HG03060 (cell line): Measurements from ENCODE around the gene ARHGAP10.
"Not testable (repeated sequence)": the region's sequence is repeated elsewhere in the genome, so short reads cannot be mapped to it uniquely, and the experiment has no call there.

Experiments
- ATAC-seq: cut with Tn5 transposase; IDR thresholded peaks from one replicate; pipeline ENCODE4 v1.9.1; 2021; ENCODE audit warnings: low read depth, moderate number of reproducible peaks; ENCODE audit not compliant: unreplicated experiment

Gene ARHGAP10

DNA sequence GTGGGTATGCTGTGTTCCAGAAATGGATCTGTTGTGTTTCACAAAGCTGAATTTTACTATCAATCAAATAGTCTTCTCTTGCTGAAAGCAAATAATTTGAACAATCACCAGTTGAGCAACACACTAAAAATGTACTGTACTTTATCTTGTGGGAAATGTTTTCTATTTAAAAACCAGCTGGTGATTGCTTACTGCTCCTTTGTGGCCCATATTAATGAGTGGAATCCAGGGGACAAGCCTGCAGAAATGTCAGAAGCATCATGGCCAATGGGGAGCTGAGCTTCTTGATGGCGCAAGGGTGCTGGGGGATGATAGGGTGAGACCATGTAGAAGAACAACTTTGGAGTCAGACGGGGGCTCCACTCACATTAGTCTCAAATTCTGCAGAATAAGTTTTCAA lies 346.2 kb downstream of the ARHGAP10 start:
- ATAC-seq = no peak

- ATAC-seq = no peak
These were observed 348.1 kb downstream of the ARHGAP10 start for GRCh38 chr4:148079961-148080360.

- ATAC-seq = no peak
These were observed 349.4 kb downstream of the ARHGAP10 start for GRCh38 chr4:148081267-148081666.

GRCh38 chr4:148081745-148082144 lies 349.9 kb downstream of the ARHGAP10 start:
- no peak for ATAC-seq

DNA sequence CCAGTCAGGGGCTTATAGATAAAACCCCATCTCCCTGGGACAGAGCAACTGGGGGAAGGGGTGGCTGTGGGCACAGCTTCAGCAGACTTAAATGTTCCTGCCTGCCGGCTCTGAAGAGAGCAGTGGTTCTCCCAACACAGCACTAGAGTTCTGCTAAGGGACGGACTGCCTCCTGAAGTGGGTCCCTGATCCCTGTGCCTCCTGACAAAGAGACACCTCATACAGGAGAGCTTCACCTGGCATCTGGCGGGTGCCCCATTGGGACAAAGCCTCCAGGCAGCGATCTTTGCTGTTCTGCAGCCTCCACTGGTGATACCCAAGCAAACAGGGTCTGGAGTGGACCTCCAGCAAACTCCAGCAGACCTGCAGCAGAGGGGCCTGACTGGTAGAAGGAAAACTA lies 351.2 kb downstream of the ARHGAP10 start:
- ATAC-seq = not testable (repeated sequence)

GRCh38 chr4:148089624-148090023 lies 357.7 kb downstream of the ARHGAP10 start:
- no peak for ATAC-seq

- ATAC-seq = no peak
These were observed 358.1 kb downstream of the ARHGAP10 start for GRCh38 chr4:148090029-148090428.

GRCh38 chr4:148090503-148091476 lies 358.9 kb downstream of the ARHGAP10 start:
- ATAC-seq = no peak

- ATAC-seq = no peak
These were observed 360.0 kb downstream of the ARHGAP10 start for GRCh38 chr4:148091896-148092295.

GRCh38 chr4:148092316-148093014 lies 360.6 kb downstream of the ARHGAP10 start:
- ATAC-seq = no peak

- no peak for ATAC-seq
These were observed 361.2 kb downstream of the ARHGAP10 start for GRCh38 chr4:148093065-148093464.

DNA sequence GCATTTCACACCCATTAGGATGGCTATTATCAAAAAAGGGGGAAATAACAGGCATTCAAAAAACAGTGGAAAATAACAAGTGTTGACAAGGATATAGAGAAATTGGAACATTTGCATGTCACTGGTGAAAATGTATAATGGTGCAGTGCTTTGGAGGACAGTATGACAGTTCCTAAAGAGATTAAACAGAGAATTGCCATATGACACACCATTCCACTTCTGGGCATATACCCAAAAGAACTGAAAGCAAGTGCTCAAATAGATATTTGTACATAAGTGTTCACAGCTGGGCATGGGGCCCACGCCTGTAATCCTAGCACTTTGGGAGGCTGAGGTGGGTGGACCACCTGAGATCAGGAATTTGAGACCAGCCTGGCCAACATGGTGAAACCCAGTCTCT lies 362.3 kb downstream of the ARHGAP10 start:
- ATAC-seq = no peak

DNA sequence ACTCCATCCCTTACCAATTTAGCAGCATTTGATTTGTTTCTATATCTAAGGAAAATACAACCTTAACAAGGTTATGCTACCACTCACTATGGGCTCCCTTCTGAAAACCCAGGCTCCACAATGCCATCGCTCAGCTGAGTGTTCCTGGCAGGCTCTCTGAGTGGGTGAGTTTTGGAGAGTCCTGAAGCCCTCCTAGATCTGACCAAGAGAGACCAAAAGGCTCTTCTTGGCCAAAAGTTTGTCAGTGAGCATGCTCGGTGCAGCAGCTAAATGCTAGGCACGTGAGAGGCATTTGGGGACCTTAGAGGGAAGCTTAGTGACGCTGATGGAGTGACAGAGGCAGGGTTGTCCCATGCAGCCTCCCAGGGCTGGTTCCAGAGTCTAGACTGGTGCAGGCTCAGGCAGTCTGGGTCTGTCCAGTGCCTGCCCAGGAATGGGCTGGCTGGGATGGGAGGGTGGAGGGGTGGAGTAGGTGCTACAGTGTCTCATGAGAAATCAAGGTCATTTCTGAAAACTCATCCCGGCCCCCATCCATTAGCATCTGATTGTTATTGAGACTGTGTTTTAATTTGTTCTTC lies 363.5 kb downstream of the ARHGAP10 start:
- no peak for ATAC-seq

GRCh38 chr4:148097801-148098200 lies 365.9 kb downstream of the ARHGAP10 start:
- no peak for ATAC-seq

- ATAC-seq = no peak
These were observed 369.3 kb downstream of the ARHGAP10 start for GRCh38 chr4:148101235-148101634.

DNA sequence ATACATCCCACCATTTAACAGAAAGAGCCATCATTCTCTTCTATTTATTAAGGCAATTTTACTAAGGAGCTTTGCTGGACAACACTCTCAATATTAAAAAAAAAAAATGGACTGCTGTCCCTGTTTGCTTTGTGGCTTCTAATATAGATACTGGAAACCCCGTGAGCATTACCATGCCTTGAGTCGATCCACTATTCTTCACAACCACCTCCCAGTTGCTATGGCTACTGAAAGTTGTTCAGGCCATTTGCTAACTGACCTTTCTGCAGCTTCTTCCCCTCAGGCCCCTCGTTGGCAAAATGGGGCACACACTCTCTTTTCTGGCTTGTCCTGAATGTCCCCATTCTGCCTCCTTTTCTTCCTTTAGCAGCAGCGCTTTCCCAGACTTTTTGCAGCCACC lies 369.9 kb downstream of the ARHGAP10 start:
- ATAC-seq = no peak

- no peak for ATAC-seq
These were observed 371.9 kb downstream of the ARHGAP10 start for GRCh38 chr4:148103597-148104355.

DNA sequence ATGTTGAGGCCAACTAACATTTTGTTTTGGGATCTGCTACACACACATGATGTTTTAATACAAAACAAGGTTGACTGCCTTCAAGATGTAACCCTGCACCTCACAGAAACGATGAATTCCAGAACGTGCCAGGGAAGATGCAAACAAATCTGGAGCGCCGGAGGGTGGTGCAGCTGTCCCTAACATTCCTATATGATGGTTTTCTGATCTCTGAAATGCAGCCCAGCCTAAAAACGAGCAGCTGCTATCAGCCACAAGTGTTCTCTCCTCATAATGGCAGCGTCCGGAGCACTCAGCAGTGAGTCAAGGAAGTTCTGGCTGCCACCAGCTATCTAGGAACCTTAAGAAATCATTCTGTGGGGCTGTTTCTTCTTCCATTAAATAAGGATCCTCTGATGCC lies 376.9 kb downstream of the ARHGAP10 start:
- ATAC-seq = no peak

DNA sequence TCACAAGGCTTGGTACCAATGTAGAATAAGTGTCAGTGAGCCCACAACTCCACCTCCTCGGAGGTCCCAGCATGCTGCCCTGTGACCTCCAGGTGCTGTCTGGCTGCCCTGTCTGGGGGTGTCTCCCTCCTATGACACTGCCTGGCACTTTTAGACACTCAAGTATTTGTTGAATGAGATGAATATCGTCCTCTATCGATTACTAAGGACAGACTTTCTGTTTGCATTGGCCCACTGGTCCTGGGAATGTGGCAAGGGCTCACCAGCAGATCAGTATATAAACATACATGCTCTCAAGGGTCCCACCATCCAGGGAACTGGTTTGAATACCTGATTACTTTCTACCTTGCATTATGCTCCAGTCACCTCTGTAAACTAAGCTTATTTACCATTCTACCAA lies 377.3 kb downstream of the ARHGAP10 start:
- no peak for ATAC-seq

GRCh38 chr4:148110169-148110568 lies 378.3 kb downstream of the ARHGAP10 start:
- ATAC-seq = no peak
